ENCODE data around the gene RNF115. TPM values are rescaled to one million over a fixed set of nuclear protein-coding genes. Genes with fewer than 3 reads are reported as not detected.

The RNF115 gene
- total RNA-seq, 1 experiment from 2014 or later, result 11.0 TPM

DNA sequence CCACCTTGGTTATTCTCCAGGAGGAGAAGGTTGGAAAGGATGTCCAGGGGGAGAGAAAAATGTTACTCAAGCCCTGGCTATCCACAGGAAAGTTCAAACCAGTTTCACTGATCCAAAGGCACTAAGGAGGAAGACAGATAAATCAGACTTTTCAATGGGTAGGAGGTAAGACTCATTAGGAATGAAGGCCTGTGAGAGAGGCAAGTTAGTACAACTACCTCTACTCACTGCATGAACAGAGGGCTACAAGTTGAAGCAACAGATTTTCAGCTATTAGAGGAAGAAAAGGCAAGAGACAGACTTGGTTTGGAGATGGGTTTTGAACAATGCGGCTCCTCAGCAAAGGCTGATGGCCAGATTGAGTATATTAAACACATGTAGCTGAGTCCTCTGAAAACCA is 87.7 kb downstream of the RNF115 start:
- no peak overlapping the region for H3K27ac ChIP-seq (ENCODE audit: insufficient read length, low read depth, low read length)
- H3K79me1 ChIP-seq (ENCODE audit: insufficient read depth, low read depth, low read length, poor library complexity, severe bottlenecking), result no peaks in the 10 kb centered on the region
- H3K23ac ChIP-seq (ENCODE audit: insufficient read length, low read depth, low read length), result no peak overlapping the region
- H3K79me2 ChIP-seq (ENCODE audit: insufficient read depth, low read length), result no peaks in the 10 kb centered on the region
- H4K5ac ChIP-seq (ENCODE audit: insufficient read length, low read depth, low read length), result no peak overlapping the region
- no peak overlapping the region for H2BK120ac ChIP-seq (ENCODE audit: low read depth, low read length, poor library complexity, severe bottlenecking)
- H3K18ac ChIP-seq (ENCODE audit: insufficient read length, low read depth, low read length), result no peak overlapping the region
- Mint-ChIP-seq H3K4me3 (no peak overlapping the region), H3K9me3 (no peaks in the 10 kb centered on the region), H3K4me1 (peaks cover 10% of the 10 kb centered on the region in 2 experiments), H3K27ac (no peak overlapping the region), H3K27me3 (ENCODE audit: low read depth) (no peaks in the 10 kb centered on the region; the same call in 1 of the 2 replicates), H3K36me3 (ENCODE audit: insufficient read depth in 1 of 3, low read depth in 3 of 3) (no peaks in the 10 kb centered on the region)
- H3K4ac ChIP-seq (ENCODE audit: low read depth, low read length), result no peak overlapping the region
- no peak overlapping the region for H2BK5ac ChIP-seq (ENCODE audit: insufficient read length, low read length)
- no peak overlapping the region for H2BK15ac ChIP-seq (ENCODE audit: low read depth, low read length)
- TF ChIP-seq, protein P1, sequence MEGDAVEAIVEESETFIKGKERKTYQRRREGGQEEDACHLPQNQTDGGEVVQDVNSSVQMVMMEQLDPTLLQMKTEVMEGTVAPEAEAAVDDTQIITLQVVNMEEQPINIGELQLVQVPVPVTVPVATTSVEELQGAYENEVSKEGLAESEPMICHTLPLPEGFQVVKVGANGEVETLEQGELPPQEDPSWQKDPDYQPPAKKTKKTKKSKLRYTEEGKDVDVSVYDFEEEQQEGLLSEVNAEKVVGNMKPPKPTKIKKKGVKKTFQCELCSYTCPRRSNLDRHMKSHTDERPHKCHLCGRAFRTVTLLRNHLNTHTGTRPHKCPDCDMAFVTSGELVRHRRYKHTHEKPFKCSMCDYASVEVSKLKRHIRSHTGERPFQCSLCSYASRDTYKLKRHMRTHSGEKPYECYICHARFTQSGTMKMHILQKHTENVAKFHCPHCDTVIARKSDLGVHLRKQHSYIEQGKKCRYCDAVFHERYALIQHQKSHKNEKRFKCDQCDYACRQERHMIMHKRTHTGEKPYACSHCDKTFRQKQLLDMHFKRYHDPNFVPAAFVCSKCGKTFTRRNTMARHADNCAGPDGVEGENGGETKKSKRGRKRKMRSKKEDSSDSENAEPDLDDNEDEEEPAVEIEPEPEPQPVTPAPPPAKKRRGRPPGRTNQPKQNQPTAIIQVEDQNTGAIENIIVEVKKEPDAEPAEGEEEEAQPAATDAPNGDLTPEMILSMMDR (conservative IDR thresholded peaks at IDR 0.05), result no peak
- no CpG with 5 or more reads among the region's 1 CpG for WGBS (ENCODE audit: extremely low coverage, insufficient read length, low lambda C conversion rate)
- H3K4me1 ChIP-seq (ENCODE audit: insufficient read depth, low read length), result no peaks in the 10 kb centered on the region; the same call in 1 of the 2 replicates
- no peak overlapping the region for H3K9ac ChIP-seq (ENCODE audit: extremely low read depth, insufficient read length, low read length)
- H3K9me3 ChIP-seq (ENCODE audit: control insufficient read depth, low read depth, low read length), result no peaks in the 10 kb centered on the region
- no peak overlapping the region for H3K14ac ChIP-seq (ENCODE audit: insufficient read depth, low read length)
- H4K20me1 ChIP-seq (ENCODE audit: control insufficient read depth, insufficient read depth, insufficient read length), result no peaks in the 10 kb centered on the region
- H3K23me2 ChIP-seq (ENCODE audit: insufficient read length, low read depth, low read length, poor library complexity, severe bottlenecking), result no peaks in the 10 kb centered on the region
- no peak overlapping the region for H3K4me2 ChIP-seq (ENCODE audit: insufficient read depth, insufficient read length, low read length)
- H3T11ph ChIP-seq (ENCODE audit: low read length), result no peak overlapping the region
- no peaks in the 10 kb centered on the region for H3K27me3 ChIP-seq (ENCODE audit: insufficient read depth, low read length)
- H2AK5ac ChIP-seq (ENCODE audit: insufficient read length, low read length), result no peak overlapping the region
- no peak overlapping the region for H3K56ac ChIP-seq (ENCODE audit: insufficient read length, low read depth, low read length)
- no peak overlapping the region for H2BK20ac ChIP-seq (ENCODE audit: low read depth, low read length, poor library complexity, severe bottlenecking)
- no peak overlapping the region for H4K91ac ChIP-seq (ENCODE audit: insufficient read length, low read depth, low read length)
- no peak overlapping the region for H4K8ac ChIP-seq (replicated peaks; ENCODE audit: insufficient read length, low read depth, low read length)
- no peak for DNase-seq
- H2AFZ ChIP-seq (ENCODE audit: low read length), result no peak overlapping the region
- no peak overlapping the region for H2BK12ac ChIP-seq (ENCODE audit: insufficient read length, low read depth, low read length)
